ENCODE data around the gene LIFR. TPM values are rescaled to one million over a fixed set of nuclear protein-coding genes. Genes with fewer than 3 reads are reported as not detected.

LIFR gene
- total RNA-seq, 1 donor from 2014 or later, result 16.0 TPM

DNA sequence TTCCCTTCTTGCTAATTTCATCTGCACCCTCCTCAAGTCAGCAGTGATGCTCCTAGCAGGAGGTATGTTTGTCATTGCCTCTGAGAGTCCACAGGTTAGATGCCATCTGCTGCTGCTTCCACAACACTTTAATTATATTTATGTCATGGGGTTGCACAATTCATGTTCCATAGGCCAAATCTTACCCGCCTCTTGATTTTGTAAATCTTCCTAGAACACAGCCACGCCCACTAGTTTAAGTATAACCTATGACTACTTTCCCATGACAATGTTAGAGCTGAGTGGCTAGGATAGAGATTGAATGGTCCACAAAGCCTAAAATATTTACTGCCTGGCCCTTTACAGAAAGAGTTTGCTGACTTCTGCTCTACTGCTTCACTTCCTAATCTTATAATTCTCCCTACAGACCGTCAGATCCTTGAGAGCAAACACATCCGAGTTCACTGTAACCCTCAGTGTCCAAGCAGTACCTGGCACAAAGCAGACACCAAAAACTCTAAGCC, 21.1 kb downstream of the LIFR start:
- FAIRE-seq (no peak), DNase-seq (ENCODE audit: low read depth) (no peak)
- H3K27me3 ChIP-seq (ENCODE audit: insufficient read depth, low read length), result no peaks in the 10 kb centered on the region
- H2AFZ ChIP-seq (ENCODE audit: low read depth, low read length), result no peak overlapping the region
- no peak overlapping the region for H3K27ac ChIP-seq (ENCODE audit: low read depth, low read length)
- no peak overlapping the region for H3K4me3 ChIP-seq (ENCODE audit: insufficient read depth, low read depth, low read length)
- peaks cover 20% of the 10 kb centered on the region for H4K20me1 ChIP-seq (ENCODE audit: insufficient read depth, low read length)
- Mint-ChIP-seq H3K4me3 (ENCODE audit: unreplicated experiment) (no peak overlapping the region), H3K36me3 (ENCODE audit: low read depth, unreplicated experiment) (peaks cover 1% of the 10 kb centered on the region), H3K9me3 (ENCODE audit: unreplicated experiment) (peaks cover 5% of the 10 kb centered on the region), H3K27ac (ENCODE audit: unreplicated experiment) (no peak overlapping the region), H3K27me3 (ENCODE audit: low read depth, unreplicated experiment) (no peaks in the 10 kb centered on the region), H3K4me1 (ENCODE audit: low read depth, unreplicated experiment) (peaks cover 17% of the 10 kb centered on the region)
- peaks cover 5% of the 10 kb centered on the region for H3K9me3 ChIP-seq (ENCODE audit: insufficient read depth, low read depth, low read length)
- no peaks in the 10 kb centered on the region for H3K4me1 ChIP-seq (ENCODE audit: insufficient read depth, low read length)
- H3K9ac ChIP-seq (ENCODE audit: low read length), result no peak overlapping the region
- peaks cover 22% of the 10 kb centered on the region for H3K79me2 ChIP-seq (ENCODE audit: insufficient read depth, low read length)
- H3K36me3 ChIP-seq (ENCODE audit: insufficient read depth, low read length), result no peaks in the 10 kb centered on the region
- no peak for TF ChIP-seq EZH2 (IDR thresholded peaks at IDR 0.05; ENCODE audit: insufficient read depth, low read length)
- TF ChIP-seq, protein P1, sequence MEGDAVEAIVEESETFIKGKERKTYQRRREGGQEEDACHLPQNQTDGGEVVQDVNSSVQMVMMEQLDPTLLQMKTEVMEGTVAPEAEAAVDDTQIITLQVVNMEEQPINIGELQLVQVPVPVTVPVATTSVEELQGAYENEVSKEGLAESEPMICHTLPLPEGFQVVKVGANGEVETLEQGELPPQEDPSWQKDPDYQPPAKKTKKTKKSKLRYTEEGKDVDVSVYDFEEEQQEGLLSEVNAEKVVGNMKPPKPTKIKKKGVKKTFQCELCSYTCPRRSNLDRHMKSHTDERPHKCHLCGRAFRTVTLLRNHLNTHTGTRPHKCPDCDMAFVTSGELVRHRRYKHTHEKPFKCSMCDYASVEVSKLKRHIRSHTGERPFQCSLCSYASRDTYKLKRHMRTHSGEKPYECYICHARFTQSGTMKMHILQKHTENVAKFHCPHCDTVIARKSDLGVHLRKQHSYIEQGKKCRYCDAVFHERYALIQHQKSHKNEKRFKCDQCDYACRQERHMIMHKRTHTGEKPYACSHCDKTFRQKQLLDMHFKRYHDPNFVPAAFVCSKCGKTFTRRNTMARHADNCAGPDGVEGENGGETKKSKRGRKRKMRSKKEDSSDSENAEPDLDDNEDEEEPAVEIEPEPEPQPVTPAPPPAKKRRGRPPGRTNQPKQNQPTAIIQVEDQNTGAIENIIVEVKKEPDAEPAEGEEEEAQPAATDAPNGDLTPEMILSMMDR (IDR thresholded peaks at IDR 0.05; ENCODE audit: insufficient read depth, low read depth, low read length), result no peak
- no peak overlapping the region for H3K4me2 ChIP-seq (ENCODE audit: low read length)

DNA sequence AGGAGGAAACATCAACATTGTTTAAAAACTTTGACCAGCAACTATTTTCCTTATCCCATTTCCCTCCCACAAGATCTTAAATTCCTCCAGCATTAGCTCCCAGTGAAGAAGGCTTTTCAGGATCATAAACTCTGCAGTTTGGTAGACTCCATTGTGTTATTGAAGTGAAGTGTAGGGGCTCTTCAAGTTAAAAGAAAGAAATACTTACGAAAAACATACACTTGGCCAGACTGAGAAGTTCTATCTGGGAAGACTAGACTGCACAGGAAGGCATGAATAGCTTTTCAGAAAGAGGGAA, 22.3 kb downstream of the LIFR start:
- Mint-ChIP-seq H3K36me3 (ENCODE audit: low read depth, unreplicated experiment) (peaks cover 1% of the 10 kb centered on the region), H3K4me1 (ENCODE audit: low read depth, unreplicated experiment) (peaks cover 17% of the 10 kb centered on the region), H3K27ac (ENCODE audit: unreplicated experiment) (no peak overlapping the region), H3K27me3 (ENCODE audit: low read depth, unreplicated experiment) (no peaks in the 10 kb centered on the region), H3K9me3 (ENCODE audit: unreplicated experiment) (peaks cover 5% of the 10 kb centered on the region), H3K4me3 (ENCODE audit: unreplicated experiment) (no peak overlapping the region)
- Histone ChIP-seq H3K4me3 (ENCODE audit: insufficient read depth, low read depth, low read length) (no peak overlapping the region), H3K27ac (ENCODE audit: low read depth, low read length) (no peak overlapping the region), H3K4me1 (ENCODE audit: insufficient read depth, low read length) (no peaks in the 10 kb centered on the region), H3K27me3 (ENCODE audit: insufficient read depth, low read length) (no peaks in the 10 kb centered on the region), H3K36me3 (ENCODE audit: insufficient read depth, low read length) (no peaks in the 10 kb centered on the region), H2AFZ (ENCODE audit: low read depth, low read length) (no peak overlapping the region), H4K20me1 (ENCODE audit: insufficient read depth, low read length) (peaks cover 17% of the 10 kb centered on the region), H3K9me3 (ENCODE audit: insufficient read depth, low read depth, low read length) (peaks cover 5% of the 10 kb centered on the region), H3K79me2 (ENCODE audit: insufficient read depth, low read length) (peaks cover 22% of the 10 kb centered on the region), H3K9ac (ENCODE audit: low read length) (no peak overlapping the region), H3K4me2 (ENCODE audit: low read length) (no peak overlapping the region)
- no peak for TF ChIP-seq EZH2 (IDR thresholded peaks at IDR 0.05; ENCODE audit: insufficient read depth, low read length)
- TF ChIP-seq, protein P1 (IDR thresholded peaks at IDR 0.05; ENCODE audit: insufficient read depth, low read depth, low read length), result no peak
- DNase-seq (ENCODE audit: low read depth), result no peak
- no peak for FAIRE-seq

DNA sequence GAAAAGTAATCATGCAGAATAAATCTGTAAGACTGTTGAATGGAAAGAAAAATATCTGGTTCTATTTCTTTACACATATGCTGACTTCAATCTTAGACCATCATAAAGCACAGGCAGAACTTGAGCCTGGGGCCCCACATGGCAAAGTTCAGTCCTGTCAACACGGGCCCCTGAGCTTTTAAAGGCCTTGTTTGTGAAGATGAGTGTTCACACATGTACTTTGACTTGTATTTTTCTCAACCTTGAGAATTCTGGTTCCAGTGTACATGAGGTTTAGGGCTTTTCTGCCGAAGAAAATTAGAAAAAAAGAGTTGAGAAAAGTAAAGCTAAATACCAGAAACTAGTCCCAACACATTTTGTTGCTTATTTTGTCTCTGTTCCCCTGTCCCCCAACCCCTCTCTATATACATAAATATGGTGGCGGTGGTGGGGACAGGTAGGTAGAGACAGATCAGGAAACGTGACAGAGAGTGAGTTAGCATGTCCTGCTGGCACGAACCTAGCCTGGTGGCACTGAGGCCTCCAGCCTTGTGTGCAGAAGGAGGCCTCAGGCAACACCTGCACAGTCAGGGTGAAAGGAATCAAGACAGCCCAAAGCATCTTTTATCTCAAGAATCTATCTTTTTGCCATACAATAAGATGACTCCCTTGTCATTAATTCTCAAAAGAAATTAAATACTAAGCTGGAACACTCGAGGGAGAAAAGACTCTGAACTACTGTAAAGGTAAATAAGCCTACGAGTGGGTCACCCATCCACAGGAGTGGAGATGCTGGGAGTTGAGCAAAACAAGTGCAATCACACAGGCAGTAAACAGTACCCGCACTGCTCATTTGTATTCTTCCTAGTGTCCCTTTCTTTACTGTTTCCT, 22.9 kb downstream of the LIFR start:
- no peaks in the 10 kb centered on the region for H3K27me3 ChIP-seq (ENCODE audit: insufficient read depth, low read length)
- DNase-seq (ENCODE audit: low read depth) (no peak), FAIRE-seq (no peak)
- Mint-ChIP-seq H3K9me3 (ENCODE audit: unreplicated experiment) (peaks cover 5% of the 10 kb centered on the region), H3K4me1 (ENCODE audit: low read depth, unreplicated experiment) (peaks cover 16% of the 10 kb centered on the region), H3K36me3 (ENCODE audit: low read depth, unreplicated experiment) (peaks cover 1% of the 10 kb centered on the region), H3K27ac (ENCODE audit: unreplicated experiment) (no peak overlapping the region), H3K27me3 (ENCODE audit: low read depth, unreplicated experiment) (no peaks in the 10 kb centered on the region), H3K4me3 (ENCODE audit: unreplicated experiment) (no peak overlapping the region)
- H3K4me2 ChIP-seq (ENCODE audit: low read length), result no peak overlapping the region
- peaks cover 22% of the 10 kb centered on the region for H3K79me2 ChIP-seq (ENCODE audit: insufficient read depth, low read length)
- no peak for TF ChIP-seq EZH2 (IDR thresholded peaks at IDR 0.05; ENCODE audit: insufficient read depth, low read length)
- TF ChIP-seq, protein P1 (IDR thresholded peaks at IDR 0.05; ENCODE audit: insufficient read depth, low read depth, low read length), result no peak
- no peak overlapping the region for H2AFZ ChIP-seq (ENCODE audit: low read depth, low read length)
- no peak overlapping the region for H3K4me3 ChIP-seq (ENCODE audit: insufficient read depth, low read depth, low read length)
- H3K9ac ChIP-seq (ENCODE audit: low read length), result no peak overlapping the region
- no peaks in the 10 kb centered on the region for H3K36me3 ChIP-seq (ENCODE audit: insufficient read depth, low read length)
- H3K4me1 ChIP-seq (ENCODE audit: insufficient read depth, low read length), result no peaks in the 10 kb centered on the region
- H3K9me3 ChIP-seq (ENCODE audit: insufficient read depth, low read depth, low read length), result peaks cover 5% of the 10 kb centered on the region
- no peak overlapping the region for H3K27ac ChIP-seq (ENCODE audit: low read depth, low read length)
- peaks cover 15% of the 10 kb centered on the region for H4K20me1 ChIP-seq (ENCODE audit: insufficient read depth, low read length)
